T-helper 1 cell treated with Interleukin-12 subunit alpha and Interleukin-12 subunit beta and Interleukin-4 antibody, amounts not matched to agents 30 ng/mL and 1 ng/mL, for 36 hours (primary cell): ENCODE measurements around the gene EYA2. TPM values are rescaled to one million over a fixed set of nuclear protein-coding genes. Genes with fewer than 3 reads are reported as not detected.

ENCODE experiments used
- intact Hi-C: fragments of 100-400 bp; cut with micrococcal nuclease; formaldehyde crosslinking; loops from one replicate; pipeline ENCODE4 v1.15.1; 2024
- total RNA-seq: library from RNA; stranded (reverse); gene quantifications from 2 replicates; pipeline ENCODE4 v1.2.3, GENCODE V29; 2022

EYA2 gene
- total RNA-seq, 1 donor from 2014 or later: not detected

- intact Hi-C loops: no loop called here
Observed at GRCh38 chr20:47137231-47137870, 242.7 kb downstream of the EYA2 start.

- intact Hi-C loops: no loop called here
Observed at GRCh38 chr20:47139934-47140535, 245.4 kb downstream of the EYA2 start.

GRCh38 chr20:47141350-47141921, 246.8 kb downstream of the EYA2 start:
- intact Hi-C loops: no loop called here

GRCh38 chr20:47141941-47142773, 247.5 kb downstream of the EYA2 start:
- intact Hi-C loops: no loop called here

- intact Hi-C loops: no loop called here
Observed at GRCh38 chr20:47142774-47143170, 248.1 kb downstream of the EYA2 start.

- intact Hi-C loops: no loop called here
Observed at GRCh38 chr20:47143657-47144056, 249.0 kb downstream of the EYA2 start.

- intact Hi-C loops: no loop called here
Observed at GRCh38 chr20:47144463-47144862, 249.8 kb downstream of the EYA2 start.

GRCh38 chr20:47146686-47147085, 252.0 kb downstream of the EYA2 start:
- intact Hi-C loops: no loop called here

GRCh38 chr20:47148059-47148458, 253.4 kb downstream of the EYA2 start:
- intact Hi-C loops: no loop called here

GRCh38 chr20:47149939-47150338, 255.3 kb downstream of the EYA2 start:
- intact Hi-C loops: loop anchor here (1.0 kb wide), 3 partner anchors 383 to 398 kb away; no protein-coding TSS in a partner anchor

GRCh38 chr20:47150403-47151152, 255.9 kb downstream of the EYA2 start:
- intact Hi-C loops: loop anchor here (1.0 kb wide), 3 partner anchors 383 to 398 kb away; no protein-coding TSS in a partner anchor

GRCh38 chr20:47152068-47152467, 257.4 kb downstream of the EYA2 start:
- intact Hi-C loops: no loop called here

GRCh38 chr20:47154089-47154488, 259.4 kb downstream of the EYA2 start:
- intact Hi-C loops: no loop called here

GRCh38 chr20:47156301-47157137, 261.9 kb downstream of the EYA2 start:
- intact Hi-C loops: no loop called here

GRCh38 chr20:47159166-47159565, 264.5 kb downstream of the EYA2 start:
- intact Hi-C loops: no loop called here

- intact Hi-C loops: no loop called here
Observed at GRCh38 chr20:47160240-47160639, 265.6 kb downstream of the EYA2 start.

GRCh38 chr20:47160992-47161391, 266.3 kb downstream of the EYA2 start:
- intact Hi-C loops: no loop called here

GRCh38 chr20:47161411-47161810, 266.8 kb downstream of the EYA2 start:
- intact Hi-C loops: no loop called here

GRCh38 chr20:47164140-47164539, 269.5 kb downstream of the EYA2 start:
- intact Hi-C loops: no loop called here

- intact Hi-C loops: no loop called here
Observed at GRCh38 chr20:47165376-47165865, 270.8 kb downstream of the EYA2 start.
